Lung (tissue), 12 donors: ENCODE results near the gene CNTN3. TPM values are rescaled to one million over a fixed set of nuclear protein-coding genes. Genes with fewer than 3 reads are reported as not detected.

Source experiments
- ATAC-seq: fragments of 200-7000 bp; cut with Tn5 transposase; one replicate; pipeline ENCODE4 v1.9.1; 2020; ENCODE audit warnings: moderate number of reproducible peaks; ENCODE audit not compliant: insufficient read depth, low FRiP score
- DNase-seq, 3 donors: peaks; one replicate each; pipeline ENCODE4 v3.0.0-alpha.2; 2013 to 2017
- H3K27ac ChIP-seq, 2 donors: one replicate each; pipeline ENCODE4 v1.5.1; 2013; ENCODE audit warnings: mild to moderate bottlenecking in 2 of 2, moderate library complexity in 2 of 2, control low read depth in 1 of 2, inconsistent platforms in 1 of 2, low read depth in 1 of 2, low read length in 1 of 2
- H3K27me3 ChIP-seq, 3 donors: one replicate each; pipeline ENCODE4 v1.5.1; 2013; ENCODE audit warnings: low read length in 2 of 3; ENCODE audit not compliant: control insufficient read depth in 3 of 3, insufficient read depth in 3 of 3
- H3K36me3 ChIP-seq, 4 donors: one replicate each; pipeline ENCODE4 v1.5.1; 2013; ENCODE audit warnings: low read length in 4 of 4, mild to moderate bottlenecking in 1 of 4, moderate library complexity in 1 of 4; ENCODE audit not compliant: control insufficient read depth in 4 of 4, insufficient read depth in 4 of 4
- H3K4me1 ChIP-seq, 5 donors: one replicate each; pipeline ENCODE4 v1.5.1; 2013; ENCODE audit warnings: low read length in 5 of 5, mild to moderate bottlenecking in 2 of 5, moderate library complexity in 1 of 5; ENCODE audit not compliant: control insufficient read depth in 5 of 5, insufficient read depth in 5 of 5
- H3K4me3 ChIP-seq: one replicate; pipeline ENCODE4 v1.5.1; 2013; ENCODE audit warnings: mild to moderate bottlenecking, control low read depth, moderate library complexity
- H3K9ac ChIP-seq, 2 donors: one replicate each; pipeline ENCODE4 v1.5.1; 2013; ENCODE audit warnings: low read length in 2 of 2, control low read depth in 1 of 2; ENCODE audit not compliant: insufficient read depth in 1 of 2
- H3K9me3 ChIP-seq, 4 donors: one replicate each; pipeline ENCODE4 v1.5.1; 2013; ENCODE audit warnings: low read length in 3 of 4, mild to moderate bottlenecking in 1 of 4, moderate library complexity in 1 of 4; ENCODE audit not compliant: control insufficient read depth in 4 of 4, insufficient read depth in 3 of 4
- WGBS, 2 donors: extraction: QIAGEN DNeasy Blood & Tissue Kit; methylation state at CpG; one replicate each; pipeline ENCODE4 v1.1.7; 2013; 5-methylcytosine and 5-hydroxymethylcytosine counted together
- polyA plus RNA-seq, 2 donors: library from polyadenylated mRNA; stranded (reverse); fragments of 200-250 nt; gene quantifications; one replicate each; pipeline ENCODE4 v1.2.1, GENCODE V29; 2013
- total RNA-seq, 2 donors: library from RNA; depleted of rRNA in 1 of 2; stranded (reverse); fragments of >200 nt in 1 of 2; gene quantifications; one replicate each; pipeline ENCODE4 v1.2.1, GENCODE V29; 2014 to 2021
- TF ChIP-seq, protein P1 (sequence below): IDR thresholded peaks from 2 replicates; pipeline ENCODE4 v1.5.1; 2012; ENCODE audit warnings: mild to moderate bottlenecking; ENCODE audit errors: control extremely low read depth, extremely low read depth
- donor health status: control.
- donor health status: control.
- donor health status: Bipolar disorder and iron deficiency.
- donor health status: healthy.
- donor health status: DM: yes; HTN: yes; CAD: no.

CNTN3 gene
- total and polyA plus RNA-seq, 4 donors: 0.74 to 51.0 (median 1.2) TPM

DNA sequence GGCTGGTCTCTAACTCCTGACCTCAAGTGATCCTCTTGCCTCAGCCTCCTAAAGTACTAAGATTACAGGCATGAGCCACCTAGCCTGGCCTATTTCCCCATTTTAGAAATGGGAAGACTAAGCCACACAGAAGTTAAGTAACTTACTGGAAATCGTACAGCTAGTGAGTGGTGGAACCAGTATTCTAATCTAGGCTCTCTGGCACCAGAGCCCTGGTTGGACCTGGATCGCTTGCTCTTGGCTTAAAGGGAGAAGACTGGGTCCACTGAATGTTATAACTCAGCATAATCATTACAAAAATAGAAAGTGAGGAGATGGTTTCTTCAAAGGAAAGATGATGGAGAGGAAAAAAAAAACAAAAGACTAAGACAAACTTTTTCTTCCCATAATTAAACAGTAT, 37.4 kb upstream of the CNTN3 start:
- peaks cover 0 to 1% (median 0%) of the 10 kb centered on the region in 4 donors for H3K9me3 ChIP-seq
- H3K4me3 ChIP-seq: no peak overlapping the region
- H3K27me3 ChIP-seq: no peaks in the 10 kb centered on the region
- TF ChIP-seq, protein P1, sequence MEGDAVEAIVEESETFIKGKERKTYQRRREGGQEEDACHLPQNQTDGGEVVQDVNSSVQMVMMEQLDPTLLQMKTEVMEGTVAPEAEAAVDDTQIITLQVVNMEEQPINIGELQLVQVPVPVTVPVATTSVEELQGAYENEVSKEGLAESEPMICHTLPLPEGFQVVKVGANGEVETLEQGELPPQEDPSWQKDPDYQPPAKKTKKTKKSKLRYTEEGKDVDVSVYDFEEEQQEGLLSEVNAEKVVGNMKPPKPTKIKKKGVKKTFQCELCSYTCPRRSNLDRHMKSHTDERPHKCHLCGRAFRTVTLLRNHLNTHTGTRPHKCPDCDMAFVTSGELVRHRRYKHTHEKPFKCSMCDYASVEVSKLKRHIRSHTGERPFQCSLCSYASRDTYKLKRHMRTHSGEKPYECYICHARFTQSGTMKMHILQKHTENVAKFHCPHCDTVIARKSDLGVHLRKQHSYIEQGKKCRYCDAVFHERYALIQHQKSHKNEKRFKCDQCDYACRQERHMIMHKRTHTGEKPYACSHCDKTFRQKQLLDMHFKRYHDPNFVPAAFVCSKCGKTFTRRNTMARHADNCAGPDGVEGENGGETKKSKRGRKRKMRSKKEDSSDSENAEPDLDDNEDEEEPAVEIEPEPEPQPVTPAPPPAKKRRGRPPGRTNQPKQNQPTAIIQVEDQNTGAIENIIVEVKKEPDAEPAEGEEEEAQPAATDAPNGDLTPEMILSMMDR: no peak
- H3K36me3 ChIP-seq: no peaks in the 10 kb centered on the region
- H3K9ac ChIP-seq: no peak overlapping the region
- H3K27ac ChIP-seq: peak overlapping the region in 1 of 2 donors; percentile 33
- peaks cover 0 to 2% (median 0%) of the 10 kb centered on the region in 5 donors for H3K4me1 ChIP-seq
- WGBS, 2 donors: 83 to 91% methylated on average over 2 of the region's 2 CpGs
- ATAC-seq (no peak), DNase-seq (no peak)

DNA sequence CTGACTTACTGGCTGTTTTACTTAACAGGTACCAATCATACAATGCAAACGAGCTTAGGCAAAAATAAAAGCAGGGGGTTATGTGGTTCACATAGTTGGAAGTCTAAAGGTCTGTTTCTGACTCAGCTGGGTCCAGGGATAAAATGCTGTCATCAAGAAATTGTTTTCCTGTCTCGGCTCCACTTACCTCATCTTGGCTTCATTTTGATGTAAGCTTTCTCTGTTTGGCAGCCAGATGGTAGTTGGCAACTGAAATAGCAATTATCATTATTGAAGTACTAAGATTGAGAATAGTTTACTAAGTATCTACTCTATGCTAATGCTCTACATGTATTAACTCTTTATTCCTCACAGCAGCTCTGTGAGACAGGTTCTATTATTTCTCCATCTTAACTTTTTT, 36.8 kb upstream of the CNTN3 start:
- Histone ChIP-seq H3K27me3 (no peaks in the 10 kb centered on the region), H3K36me3 (no peaks in the 10 kb centered on the region), H3K4me1 (peaks cover 0 to 2% (median 0%) of the 10 kb centered on the region in 5 donors), H3K27ac (peak overlapping the region in 1 of 2 donors; percentile 29), H3K9me3 (peaks cover 0 to 1% (median 0%) of the 10 kb centered on the region in 4 donors), H3K4me3 (no peak overlapping the region), H3K9ac (no peak overlapping the region)
- TF ChIP-seq, protein P1: no peak
- WGBS, 2 donors: 58 to 82% methylated on average over 2 of the region's 2 CpGs
- ATAC-seq (no peak), DNase-seq (peak in 2 of 3 donors; percentile 26)

DNA sequence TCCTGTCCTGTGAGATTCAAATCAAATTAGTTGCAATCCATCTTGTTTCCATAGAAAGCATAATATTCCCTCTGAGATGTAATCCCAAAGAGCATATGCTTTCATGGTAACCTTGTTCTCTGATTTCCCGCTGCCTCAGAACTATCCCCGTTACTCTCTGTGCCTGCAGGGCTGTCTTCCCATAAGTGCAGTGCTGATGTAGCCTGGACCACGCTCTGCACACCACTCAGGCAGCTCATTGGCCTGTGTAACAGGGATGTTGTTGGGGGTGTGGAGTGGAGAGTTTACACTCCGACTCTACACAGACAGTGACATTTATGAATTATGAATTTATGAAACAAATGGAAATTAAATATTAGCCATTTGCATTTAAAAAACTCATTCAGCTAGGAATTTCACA, 33.6 kb upstream of the CNTN3 start:
- TF ChIP-seq, protein P1: no peak
- peaks cover 0 to 7% (median 5%) of the 10 kb centered on the region in 5 donors for H3K4me1 ChIP-seq
- 79 to 82% methylated on average over 4 of the region's 4 CpGs for WGBS, 2 donors
- no peak overlapping the region for H3K27ac ChIP-seq
- H3K27me3 ChIP-seq: no peaks in the 10 kb centered on the region
- ATAC-seq: no peak
- no peak overlapping the region for H3K4me3 ChIP-seq
- H3K36me3 ChIP-seq: no peaks in the 10 kb centered on the region
- no peak for DNase-seq
- H3K9ac ChIP-seq: no peak overlapping the region
- peaks cover 0 to 1% (median 0%) of the 10 kb centered on the region in 4 donors for H3K9me3 ChIP-seq

DNA sequence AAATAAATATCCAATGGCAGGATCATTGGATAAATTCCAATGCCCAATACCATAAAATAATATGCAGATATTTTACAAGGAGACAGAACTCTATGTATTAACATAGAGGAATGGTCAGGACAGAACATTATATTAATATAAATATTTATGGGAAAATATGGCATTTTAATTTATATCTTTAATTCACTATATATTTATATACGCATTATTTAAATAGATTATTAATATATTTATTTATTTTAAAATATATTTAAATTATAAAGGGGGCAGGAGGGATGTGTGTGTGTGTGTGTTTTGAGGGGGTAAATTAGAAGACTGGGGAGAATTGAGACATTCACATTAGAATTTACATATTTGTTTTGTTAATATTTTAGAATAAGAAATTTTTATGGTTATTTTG, 31.6 kb upstream of the CNTN3 start:
- Histone ChIP-seq H3K36me3 (no peaks in the 10 kb centered on the region), H3K9ac (no peak overlapping the region), H3K4me3 (no peak overlapping the region), H3K9me3 (peaks cover 0 to 1% (median 0%) of the 10 kb centered on the region in 4 donors), H3K27ac (no peak overlapping the region), H3K4me1 (peaks cover 0 to 7% (median 4%) of the 10 kb centered on the region in 5 donors), H3K27me3 (no peaks in the 10 kb centered on the region)
- WGBS, 2 donors: 90 to 91% methylated on average over 1 of the region's 1 CpG
- TF ChIP-seq, protein P1: no peak
- no peak for DNase-seq
- ATAC-seq: no peak
